Fibroblast of upper back skin (primary cell): ENCODE measurements around the gene RNF149.
"Not testable (repeated sequence)": the region's sequence is repeated elsewhere in the genome, so short reads cannot be mapped to it uniquely, and the experiment has no call there.

Source experiments
- DNase-seq: peaks from one replicate; pipeline ENCODE4 v3.0.0-alpha.2; 2013

Gene RNF149

GRCh38 chr2:101330253-101330933 is 21.9 kb upstream of the RNF149 start:
- no peak for DNase-seq

GRCh38 chr2:101329026-101329425 is 20.5 kb upstream of the RNF149 start:
- DNase-seq, result no peak

GRCh38 chr2:101328474-101329007 is 20.0 kb upstream of the RNF149 start:
- peak; percentile 67 for DNase-seq

- DNase-seq, result no peak
These were observed 19.4 kb upstream of the RNF149 start for GRCh38 chr2:101327863-101328394.

GRCh38 chr2:101325425-101325824 is 16.9 kb upstream of the RNF149 start:
- no peak for DNase-seq

GRCh38 chr2:101316568-101316967 is 8.1 kb upstream of the RNF149 start:
- DNase-seq, result not testable (repeated sequence)

GRCh38 chr2:101311696-101312017 is 3.2 kb upstream of the RNF149 start:
- DNase-seq, result no peak

- DNase-seq, result no peak
These were observed 2.6 kb upstream of the RNF149 start for GRCh38 chr2:101310834-101311695.

GRCh38 chr2:101310090-101310833 is 1.8 kb upstream of the RNF149 start:
- no peak for DNase-seq

GRCh38 chr2:101307950-101308431 is 510 bp downstream of the RNF149 start:
- DNase-seq, result no peak

- DNase-seq, result no peak
These were observed 998 bp downstream of the RNF149 start for GRCh38 chr2:101307503-101307902.

GRCh38 chr2:101306410-101306809 is 2.1 kb downstream of the RNF149 start:
- no peak for DNase-seq

GRCh38 chr2:101305492-101306078 is 2.9 kb downstream of the RNF149 start:
- peak; percentile 55 for DNase-seq

- no peak for DNase-seq
These were observed 3.5 kb downstream of the RNF149 start for GRCh38 chr2:101305035-101305434.

- no peak for DNase-seq
These were observed 4.8 kb downstream of the RNF149 start for GRCh38 chr2:101303688-101304087.

- no peak for DNase-seq
These were observed 6.5 kb downstream of the RNF149 start for GRCh38 chr2:101302016-101302415.

GRCh38 chr2:101300836-101301235 is 7.7 kb downstream of the RNF149 start:
- no peak for DNase-seq

GRCh38 chr2:101300164-101300563 is 8.3 kb downstream of the RNF149 start:
- DNase-seq, result no peak

GRCh38 chr2:101299604-101300003 is 8.9 kb downstream of the RNF149 start:
- DNase-seq, result no peak

- DNase-seq, result no peak
These were observed 11.1 kb downstream of the RNF149 start for GRCh38 chr2:101297383-101297782.

- peak; percentile 62 for DNase-seq
These were observed 12.1 kb downstream of the RNF149 start for GRCh38 chr2:101296371-101296770.

GRCh38 chr2:101295895-101296294 is 12.6 kb downstream of the RNF149 start:
- peak; percentile 59 for DNase-seq

GRCh38 chr2:101294861-101295260 is 13.6 kb downstream of the RNF149 start:
- no peak for DNase-seq
